Bronchial epithelial cell (primary cell): ENCODE data around the gene TMEM236. TPM values are rescaled to one million over a fixed set of nuclear protein-coding genes. Genes with fewer than 3 reads are reported as not detected.
A peak's percentile ranks its signal among the peaks of the same experiment; 100 is the strongest.

Experiments used
- DNase-seq: peaks from one replicate; pipeline ENCODE4 v3.0.0-alpha.2; 2010; ENCODE audit warnings: low read depth
- FAIRE-seq: peaks from 2 replicates; lab custom pipeline; 2011; peaks lifted over from hg19 to GRCh38; lab: Jason Lieb, UNC
- H3K27me3 ChIP-seq: 2 replicates; pipeline ENCODE4 v1.5.1; 2011; ENCODE audit warnings: low read length; ENCODE audit not compliant: control insufficient read depth, insufficient read depth
- H3K36me3 ChIP-seq: 2 replicates; pipeline ENCODE4 v1.5.1; 2011; ENCODE audit warnings: low read length; ENCODE audit not compliant: control insufficient read depth, insufficient read depth
- H3K4me3 ChIP-seq: 2 replicates; pipeline ENCODE4 v1.5.1; 2011; ENCODE audit warnings: mild to moderate bottlenecking, low read depth, low read length, control low read depth
- CTCF ChIP-seq: IDR thresholded peaks from 2 replicates; pipeline ENCODE4 v1.5.1; 2011; ENCODE audit warnings: mild to moderate bottlenecking, moderate library complexity, low read length, control low read depth, inconsistent platforms; ENCODE audit not compliant: insufficient read depth, severe bottlenecking
- total RNA-seq: library from RNA; depleted of rRNA; stranded (reverse); fragments of >200 nt; gene quantifications from 2 replicates; pipeline ENCODE4 v1.2.1, GENCODE V29; 2014

Gene TMEM236
- total RNA-seq, 1 donor from 2014 or later: under 0.01 TPM

- TF ChIP-seq CTCF: no peak
- no peak overlapping the region for H3K4me3 ChIP-seq
- FAIRE-seq (no peak), DNase-seq (no peak)
- no peaks in the 10 kb centered on the region for H3K36me3 ChIP-seq
- no peaks in the 10 kb centered on the region for H3K27me3 ChIP-seq
Measured at GRCh38 chr10:17817790-17818189, 65.8 kb downstream of the TMEM236 start.

- H3K36me3 ChIP-seq: no peaks in the 10 kb centered on the region
- DNase-seq: no peak
- no peak for TF ChIP-seq CTCF
- H3K27me3 ChIP-seq: no peaks in the 10 kb centered on the region
- H3K4me3 ChIP-seq: no peak overlapping the region
- no peak for FAIRE-seq
Measured at GRCh38 chr10:17819836-17820235, 67.8 kb downstream of the TMEM236 start.

DNA sequence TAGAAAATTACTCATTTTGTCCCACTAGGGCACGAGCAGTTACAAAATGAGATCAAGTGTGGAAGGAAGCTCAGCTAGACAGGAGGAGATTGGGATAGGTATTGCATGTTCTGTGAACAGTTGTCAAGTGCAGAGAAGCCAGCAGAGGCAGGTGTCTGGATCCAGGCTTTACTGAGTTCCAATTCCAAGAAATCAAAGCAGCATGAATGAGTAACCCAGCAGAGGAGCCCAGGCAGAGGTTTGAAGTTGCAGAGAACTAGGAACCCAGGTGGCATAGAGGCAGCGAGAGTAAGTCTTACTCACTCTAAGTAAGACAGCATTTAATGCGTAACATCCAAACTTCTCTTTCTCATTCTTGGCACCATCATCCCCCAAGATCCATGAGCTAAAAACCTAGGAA is 68.9 kb downstream of the TMEM236 start:
- peak; percentile 40 for FAIRE-seq
- no peaks in the 10 kb centered on the region for H3K27me3 ChIP-seq
- DNase-seq: no peak
- no peak overlapping the region for H3K4me3 ChIP-seq
- TF ChIP-seq CTCF: no peak
- H3K36me3 ChIP-seq: no peaks in the 10 kb centered on the region

DNA sequence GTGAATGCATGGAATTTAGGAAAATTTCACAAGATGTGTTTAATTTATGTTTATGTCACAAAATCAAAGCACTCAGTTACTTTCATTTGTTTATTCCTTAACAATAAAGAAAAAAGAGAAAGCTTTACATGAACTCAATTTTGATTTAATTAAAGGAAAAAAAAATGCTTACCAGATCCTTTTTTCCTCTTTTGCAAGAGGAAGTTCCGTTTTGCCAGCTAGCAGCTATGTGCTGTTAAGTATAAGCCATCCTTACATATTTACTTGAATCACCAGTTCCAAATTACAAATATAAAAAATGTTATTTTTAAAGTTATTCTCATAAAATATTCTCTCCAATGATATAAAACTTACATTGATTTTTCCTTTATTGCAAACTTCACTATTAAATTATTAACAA is 69.9 kb downstream of the TMEM236 start:
- no peak for TF ChIP-seq CTCF
- Histone ChIP-seq H3K27me3 (no peaks in the 10 kb centered on the region), H3K4me3 (no peak overlapping the region), H3K36me3 (no peaks in the 10 kb centered on the region)
- DNase-seq (no peak), FAIRE-seq (no peak)

DNA sequence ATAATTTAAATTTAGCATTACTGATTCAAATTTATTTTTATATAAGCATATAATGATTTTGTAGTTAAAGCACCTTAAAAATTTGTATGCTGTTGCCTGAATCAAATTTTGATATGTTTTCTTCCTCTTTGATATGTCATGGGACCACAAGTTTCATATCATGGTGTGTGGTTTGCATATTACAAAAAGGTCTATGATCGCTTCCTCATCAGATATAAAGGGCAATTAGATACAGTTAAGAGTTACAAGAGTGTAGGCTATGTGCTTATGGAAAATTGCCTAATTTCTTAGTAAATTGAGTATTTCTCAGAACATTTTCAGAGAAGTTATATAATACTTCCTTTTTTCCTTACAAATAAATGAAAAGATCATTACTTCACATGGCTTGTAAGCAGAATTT is 79.3 kb downstream of the TMEM236 start:
- no peak for DNase-seq
- Histone ChIP-seq H3K27me3 (no peaks in the 10 kb centered on the region), H3K36me3 (no peaks in the 10 kb centered on the region), H3K4me3 (no peak overlapping the region)
- no peak for TF ChIP-seq CTCF
- no peak for FAIRE-seq

GRCh38 chr10:17831896-17832295 is 79.9 kb downstream of the TMEM236 start:
- Histone ChIP-seq H3K27me3 (no peaks in the 10 kb centered on the region), H3K36me3 (no peaks in the 10 kb centered on the region), H3K4me3 (no peak overlapping the region)
- FAIRE-seq (no peak), DNase-seq (no peak)
- no peak for TF ChIP-seq CTCF
